GM12873 (cell line): ENCODE measurements around the gene MAML2.

ENCODE experiments used
- TF ChIP-seq, protein P1 (sequence below): IDR thresholded peaks from 2 replicates; pipeline ENCODE4 v1.5.1; 2012; ENCODE audit warnings: low read depth, mild to moderate bottlenecking, moderate library complexity, low read length, control low read depth; ENCODE audit not compliant: insufficient read depth; ENCODE audit errors: missing control alignments

MAML2 gene

DNA sequence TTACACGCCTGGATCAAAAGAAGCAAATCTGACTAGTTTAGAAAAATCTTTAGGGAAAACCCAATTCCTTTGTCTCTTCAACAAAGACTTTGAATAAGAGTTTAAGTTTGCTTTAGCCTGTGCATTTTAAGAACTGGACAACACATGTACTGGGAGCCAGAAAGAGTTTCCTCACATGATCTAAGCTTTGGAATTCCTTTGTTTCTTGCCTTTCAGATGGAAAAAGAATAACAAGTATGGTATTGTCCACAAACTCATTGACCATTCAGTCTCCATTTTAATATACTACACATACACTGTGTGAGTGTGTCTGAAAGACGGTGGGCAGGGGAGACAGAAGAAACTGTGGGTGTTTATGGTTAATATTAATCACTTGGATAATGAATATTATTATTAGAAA lies 205.6 kb downstream of the MAML2 start:
- TF ChIP-seq, protein P1, sequence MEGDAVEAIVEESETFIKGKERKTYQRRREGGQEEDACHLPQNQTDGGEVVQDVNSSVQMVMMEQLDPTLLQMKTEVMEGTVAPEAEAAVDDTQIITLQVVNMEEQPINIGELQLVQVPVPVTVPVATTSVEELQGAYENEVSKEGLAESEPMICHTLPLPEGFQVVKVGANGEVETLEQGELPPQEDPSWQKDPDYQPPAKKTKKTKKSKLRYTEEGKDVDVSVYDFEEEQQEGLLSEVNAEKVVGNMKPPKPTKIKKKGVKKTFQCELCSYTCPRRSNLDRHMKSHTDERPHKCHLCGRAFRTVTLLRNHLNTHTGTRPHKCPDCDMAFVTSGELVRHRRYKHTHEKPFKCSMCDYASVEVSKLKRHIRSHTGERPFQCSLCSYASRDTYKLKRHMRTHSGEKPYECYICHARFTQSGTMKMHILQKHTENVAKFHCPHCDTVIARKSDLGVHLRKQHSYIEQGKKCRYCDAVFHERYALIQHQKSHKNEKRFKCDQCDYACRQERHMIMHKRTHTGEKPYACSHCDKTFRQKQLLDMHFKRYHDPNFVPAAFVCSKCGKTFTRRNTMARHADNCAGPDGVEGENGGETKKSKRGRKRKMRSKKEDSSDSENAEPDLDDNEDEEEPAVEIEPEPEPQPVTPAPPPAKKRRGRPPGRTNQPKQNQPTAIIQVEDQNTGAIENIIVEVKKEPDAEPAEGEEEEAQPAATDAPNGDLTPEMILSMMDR: no peak

DNA sequence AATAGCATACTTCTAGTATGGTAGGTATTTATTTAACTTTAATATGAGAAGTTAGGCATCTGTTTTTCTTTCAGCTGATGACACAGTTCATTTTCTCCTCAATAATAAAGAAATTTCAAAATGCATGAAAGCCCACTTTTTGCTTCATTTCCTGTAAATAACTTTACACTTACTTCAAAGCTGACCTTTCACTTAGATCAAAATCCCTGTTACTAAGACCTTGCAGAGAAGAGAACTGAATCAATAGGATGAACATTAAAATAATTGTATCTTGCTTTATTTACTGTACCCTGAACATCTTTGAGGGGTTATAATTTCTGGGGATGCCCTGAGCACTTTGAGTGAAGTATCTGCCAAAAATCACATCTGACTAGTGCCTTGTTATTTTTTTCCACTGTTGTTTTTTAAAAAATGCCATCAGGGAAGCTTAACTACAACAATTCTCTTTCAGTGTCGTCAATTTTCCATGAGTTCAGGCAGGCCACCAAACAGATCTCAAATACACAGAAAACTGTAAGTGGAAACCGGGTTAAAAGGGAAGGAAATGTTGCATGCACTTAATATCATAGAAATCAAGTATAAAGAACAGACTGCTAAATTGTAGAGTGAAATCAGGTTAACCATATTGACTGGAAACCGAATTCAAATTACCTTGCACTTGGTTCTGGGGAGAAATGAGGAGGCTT lies 206.2 kb downstream of the MAML2 start:
- TF ChIP-seq, protein P1: no peak

DNA sequence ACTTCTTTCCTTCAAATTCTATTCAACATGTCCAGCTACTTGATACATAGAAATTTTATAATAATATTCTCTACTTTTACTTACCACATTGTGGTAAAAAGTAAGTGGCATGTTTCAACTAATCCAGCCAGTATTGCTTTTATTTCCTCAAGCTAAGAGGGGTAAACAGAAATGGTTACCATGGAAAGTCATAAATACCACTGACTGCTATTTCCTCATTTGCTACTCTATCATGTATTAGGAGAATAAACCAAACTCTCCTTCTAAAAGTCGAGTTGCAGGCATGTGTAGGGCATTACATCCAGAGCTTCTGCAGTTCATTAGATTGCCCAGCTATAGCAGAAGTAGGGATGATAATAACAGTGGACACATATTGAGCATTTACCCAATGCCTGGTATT lies 208.4 kb downstream of the MAML2 start:
- TF ChIP-seq, protein P1: no peak

DNA sequence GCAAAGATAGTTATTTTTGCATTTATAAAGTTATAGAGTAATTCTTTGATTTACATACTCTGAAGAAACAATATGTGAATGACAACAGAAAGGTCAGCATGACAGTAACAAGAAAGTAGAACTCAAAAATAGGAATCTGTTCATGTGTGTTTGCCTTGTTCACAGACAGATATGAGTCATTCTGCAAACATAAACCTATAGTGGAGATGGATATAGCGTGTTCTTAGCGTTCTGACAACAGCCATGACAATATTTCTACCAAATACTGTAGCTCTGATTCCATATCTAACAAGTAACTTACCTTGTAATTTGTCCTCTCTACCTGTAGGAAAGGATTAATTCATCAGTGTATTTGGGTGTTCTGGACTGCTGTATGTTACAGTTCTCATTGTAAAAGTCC lies 210.6 kb downstream of the MAML2 start:
- TF ChIP-seq, protein P1: no peak

DNA sequence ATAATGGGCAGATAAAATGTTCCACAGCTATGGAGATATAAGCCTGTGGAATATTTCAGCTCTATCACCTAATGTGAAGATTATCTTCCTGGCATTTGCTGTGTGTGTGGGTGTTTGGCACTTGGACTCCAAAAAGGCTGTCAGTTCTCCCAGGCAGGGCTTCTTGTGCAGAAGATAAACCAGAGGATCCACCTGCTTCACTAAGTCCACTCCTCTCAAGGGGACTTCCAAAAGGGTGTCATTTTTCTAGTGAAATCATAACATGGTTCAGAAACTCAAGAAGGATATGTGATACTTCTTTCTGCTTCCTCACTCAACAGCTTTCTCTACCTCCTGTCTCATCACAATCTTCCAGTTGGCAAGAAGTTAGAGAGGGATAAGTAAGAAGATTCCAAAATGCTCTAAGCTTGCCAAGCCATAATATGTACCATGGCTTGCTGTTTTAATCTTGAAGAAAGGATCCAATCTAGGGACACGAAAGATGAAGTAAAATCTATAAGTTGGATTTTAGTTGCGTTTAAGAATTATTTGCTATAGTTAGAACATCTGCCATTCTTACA lies 212.9 kb downstream of the MAML2 start:
- TF ChIP-seq, protein P1: no peak

DNA sequence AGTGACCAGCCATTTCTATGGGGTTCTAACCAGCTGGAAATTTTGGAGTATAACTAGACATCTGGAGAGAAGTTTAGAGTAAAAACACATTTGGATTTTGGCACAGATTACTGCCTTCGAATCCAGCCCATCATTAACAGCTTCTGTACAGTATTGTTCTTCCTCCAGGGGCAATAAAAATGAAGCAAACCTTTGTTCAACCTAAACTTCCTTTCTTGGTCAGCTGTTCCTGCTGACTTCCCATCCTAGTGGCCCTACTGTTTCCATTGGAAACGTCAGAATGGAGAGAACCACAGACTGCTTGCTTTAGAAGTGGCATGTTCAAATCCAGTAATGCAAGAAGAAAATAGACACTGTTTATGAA lies 215.4 kb downstream of the MAML2 start:
- TF ChIP-seq, protein P1: no peak

DNA sequence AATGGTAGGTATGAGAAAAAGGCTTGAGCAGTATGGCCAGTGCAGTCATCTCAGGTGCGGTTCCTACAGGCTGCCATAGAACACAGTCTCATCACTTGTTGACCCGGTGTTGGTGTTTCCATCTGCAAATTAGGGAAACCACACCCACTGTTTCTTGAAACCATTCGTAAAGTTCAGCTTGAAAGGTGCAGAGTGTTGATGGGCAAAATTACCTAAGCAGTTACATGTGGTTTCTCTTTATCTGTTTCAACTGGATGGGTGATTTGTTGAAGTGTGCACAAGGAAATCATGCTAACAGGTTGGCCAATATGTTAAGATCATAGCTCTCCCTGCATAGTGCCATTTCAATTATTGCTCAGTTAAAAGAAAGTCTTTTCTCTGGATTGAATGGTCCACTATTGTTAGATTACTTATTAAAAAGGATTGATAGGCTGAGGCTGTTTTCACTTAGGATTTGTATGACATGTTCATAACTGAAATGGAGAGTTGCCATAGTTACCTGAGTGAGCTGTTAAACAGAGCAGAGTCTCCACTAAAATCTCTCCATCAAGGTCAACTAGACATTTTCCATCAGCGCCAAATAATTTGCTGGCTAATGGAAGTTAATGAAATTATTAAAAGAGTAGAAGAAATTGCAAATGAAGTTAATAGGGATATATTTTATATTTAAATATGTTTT lies 215.9 kb downstream of the MAML2 start:
- TF ChIP-seq, protein P1: no peak
